Activated T-cell treated with anti-CD3 and anti-CD28 coated beads, Interleukin-2, amount 50 U/mL, for 72 hours (primary cell): Measurements from ENCODE around the gene IGF2R. TPM values are rescaled to one million over a fixed set of nuclear protein-coding genes. Genes with fewer than 3 reads are reported as not detected.

Source experiments
- ATAC-seq, 2 donors: fragments of 150-1000 bp; cut with Tn5 transposase; replicated peaks in 1 of 2; 2 replicates each; pipeline ENCODE4 v1.10.0; 2021; ENCODE audit warnings: moderate library complexity in 2 of 2, mild to moderate bottlenecking in 1 of 2
- DNase-seq, 2 donors: peaks; one replicate each; pipeline ENCODE4 v3.0.0; 2021 to 2022; ENCODE audit warnings: mixed read lengths in 1 of 2
- H3K27ac Mint-ChIP-seq: one replicate; pipeline ENCODE4 v1.8.0; 2022; ENCODE audit warnings: mild to moderate bottlenecking, moderate library complexity, mixed read lengths
- H3K27me3 Mint-ChIP-seq: one replicate; pipeline ENCODE4 v1.8.0; 2022; ENCODE audit warnings: low read depth, mixed read lengths
- H3K36me3 Mint-ChIP-seq, 2 donors: one replicate each; pipeline ENCODE4 v1.8.0; 2022; ENCODE audit warnings: mixed read lengths in 2 of 2, mild to moderate bottlenecking in 1 of 2; ENCODE audit not compliant: insufficient read depth in 2 of 2
- H3K4me1 Mint-ChIP-seq: one replicate; pipeline ENCODE4 v1.8.0; 2022; ENCODE audit warnings: low read depth, mixed read lengths
- H3K4me3 Mint-ChIP-seq, 2 donors: one replicate each; pipeline ENCODE4 v1.8.0; 2022; ENCODE audit warnings: mild to moderate bottlenecking in 2 of 2, mixed read lengths in 2 of 2, moderate library complexity in 2 of 2
- H3K9me3 Mint-ChIP-seq, 2 donors: one replicate each; pipeline ENCODE4 v1.8.0; 2022; ENCODE audit warnings: mixed read lengths in 2 of 2
- total RNA-seq, 2 donors: library from RNA; stranded (reverse); gene quantifications; one replicate each; pipeline ENCODE4 v1.2.3, GENCODE V29; 2022

The IGF2R gene
- total RNA-seq, 2 donors from 2014 or later: 68.9 to 83.6 TPM

GRCh38 chr6:159981403-159982245, 12.7 kb downstream of the IGF2R start:
- peak overlapping the region; percentile 89 for H3K4me3 Mint-ChIP-seq
- H3K27ac Mint-ChIP-seq: peak overlapping the region; percentile 97
- ATAC-seq: peak; percentile 28 to 38
- peak; percentile 45 to 48 for DNase-seq
- peaks cover 0 to 2% of the 10 kb centered on the region in 2 donors for H3K36me3 Mint-ChIP-seq
- H3K9me3 Mint-ChIP-seq: no peaks in the 10 kb centered on the region
- H3K27me3 Mint-ChIP-seq: no peaks in the 10 kb centered on the region
- H3K4me1 Mint-ChIP-seq: peaks cover 80% of the 10 kb centered on the region

GRCh38 chr6:159982731-159983506, 14.0 kb downstream of the IGF2R start:
- peaks cover 0 to 2% of the 10 kb centered on the region in 2 donors for H3K36me3 Mint-ChIP-seq
- peak overlapping the region; percentile 97 for H3K27ac Mint-ChIP-seq
- H3K4me1 Mint-ChIP-seq: peaks cover 76% of the 10 kb centered on the region
- peak overlapping the region; percentile 89 for H3K4me3 Mint-ChIP-seq
- H3K27me3 Mint-ChIP-seq: no peaks in the 10 kb centered on the region
- DNase-seq (no peak), ATAC-seq (no peak)
- H3K9me3 Mint-ChIP-seq: no peaks in the 10 kb centered on the region

GRCh38 chr6:159983641-159984080, 14.8 kb downstream of the IGF2R start:
- Mint-ChIP-seq H3K27ac (peak overlapping the region; percentile 81), H3K4me3 (peak overlapping the region; percentile 89)

GRCh38 chr6:159984268-159984786, 15.4 kb downstream of the IGF2R start:
- H3K36me3 Mint-ChIP-seq: peaks cover 0 to under 1% of the 10 kb centered on the region in 2 donors
- no peaks in the 10 kb centered on the region for H3K27me3 Mint-ChIP-seq
- peaks cover 76% of the 10 kb centered on the region for H3K4me1 Mint-ChIP-seq
- DNase-seq (no peak), ATAC-seq (no peak)
- no peaks in the 10 kb centered on the region for H3K9me3 Mint-ChIP-seq
- no peak overlapping the region for H3K27ac Mint-ChIP-seq
- peak overlapping the region in 1 of 2 donors; percentile 1 for H3K4me3 Mint-ChIP-seq

More at GRCh38 chr6:159983641-159984080, 14.8 kb downstream of the IGF2R start:
- peaks cover 76% of the 10 kb centered on the region for H3K4me1 Mint-ChIP-seq
- H3K9me3 Mint-ChIP-seq: no peaks in the 10 kb centered on the region
- ATAC-seq (no peak), DNase-seq (no peak)
- peaks cover 0 to 2% of the 10 kb centered on the region in 2 donors for H3K36me3 Mint-ChIP-seq
- no peaks in the 10 kb centered on the region for H3K27me3 Mint-ChIP-seq

GRCh38 chr6:159985296-159985945, 16.5 kb downstream of the IGF2R start:
- H3K9me3 Mint-ChIP-seq: no peaks in the 10 kb centered on the region
- DNase-seq (no peak), ATAC-seq (no peak)
- peaks cover 76% of the 10 kb centered on the region for H3K4me1 Mint-ChIP-seq
- no peak overlapping the region for H3K4me3 Mint-ChIP-seq
- no peaks in the 10 kb centered on the region for H3K36me3 Mint-ChIP-seq
- no peak overlapping the region for H3K27ac Mint-ChIP-seq
- H3K27me3 Mint-ChIP-seq: no peaks in the 10 kb centered on the region

GRCh38 chr6:159988983-159989454, 20.1 kb downstream of the IGF2R start:
- peak overlapping the region; percentile 40 to 43 for H3K4me3 Mint-ChIP-seq
- H3K27me3 Mint-ChIP-seq: no peaks in the 10 kb centered on the region
- ATAC-seq (peak; percentile 58 to 59), DNase-seq (no peak)
- peaks cover 58% of the 10 kb centered on the region for H3K4me1 Mint-ChIP-seq
- peaks cover 10 to 19% of the 10 kb centered on the region in 2 donors for H3K36me3 Mint-ChIP-seq
- peaks cover 0 to under 1% of the 10 kb centered on the region in 2 donors for H3K9me3 Mint-ChIP-seq
- H3K27ac Mint-ChIP-seq: peak overlapping the region; percentile 46

- Mint-ChIP-seq H3K4me3 (peak overlapping the region; percentile 21 to 54), H3K36me3 (peaks cover 13 to 26% of the 10 kb centered on the region in 2 donors), H3K4me1 (peaks cover 59% of the 10 kb centered on the region), H3K27me3 (no peaks in the 10 kb centered on the region), H3K9me3 (peaks cover under 1 to 3% of the 10 kb centered on the region in 2 donors), H3K27ac (peak overlapping the region; percentile 68)
- no peak for DNase-seq
- ATAC-seq: peak; percentile 86
These were observed 20.9 kb downstream of the IGF2R start for GRCh38 chr6:159989492-159990480.

GRCh38 chr6:159992366-159992765, 23.5 kb downstream of the IGF2R start:
- ATAC-seq (no peak), DNase-seq (no peak)
- no peak overlapping the region for H3K4me3 Mint-ChIP-seq
- peaks cover 74% of the 10 kb centered on the region for H3K4me1 Mint-ChIP-seq
- H3K27ac Mint-ChIP-seq: no peak overlapping the region
- H3K9me3 Mint-ChIP-seq: peaks cover 3% of the 10 kb centered on the region in 2 donors
- H3K27me3 Mint-ChIP-seq: no peaks in the 10 kb centered on the region
- H3K36me3 Mint-ChIP-seq: peaks cover 18 to 37% of the 10 kb centered on the region in 2 donors

- no peak for ATAC-seq
These were observed 26.5 kb downstream of the IGF2R start for GRCh38 chr6:159995405-159995804.

GRCh38 chr6:159996087-159996622, 27.3 kb downstream of the IGF2R start:
- peaks cover 73% of the 10 kb centered on the region for H3K4me1 Mint-ChIP-seq
- ATAC-seq: no peak
- H3K27me3 Mint-ChIP-seq: no peaks in the 10 kb centered on the region
- peaks cover 3% of the 10 kb centered on the region in 2 donors for H3K9me3 Mint-ChIP-seq
- no peak for DNase-seq
- no peak overlapping the region for H3K27ac Mint-ChIP-seq
- H3K4me3 Mint-ChIP-seq: no peak overlapping the region
- H3K36me3 Mint-ChIP-seq: peaks cover 26 to 58% of the 10 kb centered on the region in 2 donors

More at GRCh38 chr6:159995405-159995804, 26.5 kb downstream of the IGF2R start:
- no peak for DNase-seq
- no peak overlapping the region for H3K27ac Mint-ChIP-seq
- H3K4me3 Mint-ChIP-seq: no peak overlapping the region
- H3K4me1 Mint-ChIP-seq: peaks cover 74% of the 10 kb centered on the region
- H3K27me3 Mint-ChIP-seq: no peaks in the 10 kb centered on the region
- peaks cover 3% of the 10 kb centered on the region in 2 donors for H3K9me3 Mint-ChIP-seq
- peaks cover 24 to 57% of the 10 kb centered on the region in 2 donors for H3K36me3 Mint-ChIP-seq
